ENCODE measurements around the gene SYNE1.

DNA sequence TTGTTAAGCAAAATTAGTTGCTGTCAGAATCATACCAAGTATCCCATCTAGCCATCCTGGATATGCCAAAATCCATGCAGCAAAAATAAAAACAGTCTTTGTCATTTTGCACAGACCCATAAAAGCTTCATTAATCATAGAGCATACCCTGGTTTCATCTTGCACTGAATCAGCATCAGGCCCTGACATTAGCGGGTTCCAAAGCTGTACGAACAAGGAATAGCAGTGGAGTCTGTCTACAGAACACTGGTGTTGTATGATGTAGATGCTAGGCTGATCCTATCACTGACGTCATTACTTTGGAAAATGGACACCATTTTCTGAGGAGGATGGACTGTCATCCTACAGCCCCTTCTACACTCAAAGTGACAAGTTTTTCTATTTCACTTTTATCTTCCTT is 514.1 kb downstream of the SYNE1 start:
- TF ChIP-seq, protein P1, sequence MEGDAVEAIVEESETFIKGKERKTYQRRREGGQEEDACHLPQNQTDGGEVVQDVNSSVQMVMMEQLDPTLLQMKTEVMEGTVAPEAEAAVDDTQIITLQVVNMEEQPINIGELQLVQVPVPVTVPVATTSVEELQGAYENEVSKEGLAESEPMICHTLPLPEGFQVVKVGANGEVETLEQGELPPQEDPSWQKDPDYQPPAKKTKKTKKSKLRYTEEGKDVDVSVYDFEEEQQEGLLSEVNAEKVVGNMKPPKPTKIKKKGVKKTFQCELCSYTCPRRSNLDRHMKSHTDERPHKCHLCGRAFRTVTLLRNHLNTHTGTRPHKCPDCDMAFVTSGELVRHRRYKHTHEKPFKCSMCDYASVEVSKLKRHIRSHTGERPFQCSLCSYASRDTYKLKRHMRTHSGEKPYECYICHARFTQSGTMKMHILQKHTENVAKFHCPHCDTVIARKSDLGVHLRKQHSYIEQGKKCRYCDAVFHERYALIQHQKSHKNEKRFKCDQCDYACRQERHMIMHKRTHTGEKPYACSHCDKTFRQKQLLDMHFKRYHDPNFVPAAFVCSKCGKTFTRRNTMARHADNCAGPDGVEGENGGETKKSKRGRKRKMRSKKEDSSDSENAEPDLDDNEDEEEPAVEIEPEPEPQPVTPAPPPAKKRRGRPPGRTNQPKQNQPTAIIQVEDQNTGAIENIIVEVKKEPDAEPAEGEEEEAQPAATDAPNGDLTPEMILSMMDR (IDR thresholded peaks at IDR 0.05), result no peak
- TF ChIP-seq POLR2A (IDR thresholded peaks at IDR 0.05) (no peak), POLR2AphosphoS5 (IDR thresholded peaks at IDR 0.05) (no peak)

Data from upper lobe of left lung (tissue), 4 donors.